Hematopoietic multipotent progenitor cell treated with erythropoietin and hydrocortisone succinate and interleukin-3 and kit ligand, for 8 days (in vitro differentiated cells): Measurements from ENCODE around the gene PRKCQ.
"Not testable (repeated sequence)": the region's sequence is repeated elsewhere in the genome, so short reads cannot be mapped to it uniquely, and the experiment has no call there.

Experiments
- DNase-seq: peaks from one replicate; pipeline ENCODE4 v3.0.0-alpha.2; 2015

PRKCQ gene

DNA sequence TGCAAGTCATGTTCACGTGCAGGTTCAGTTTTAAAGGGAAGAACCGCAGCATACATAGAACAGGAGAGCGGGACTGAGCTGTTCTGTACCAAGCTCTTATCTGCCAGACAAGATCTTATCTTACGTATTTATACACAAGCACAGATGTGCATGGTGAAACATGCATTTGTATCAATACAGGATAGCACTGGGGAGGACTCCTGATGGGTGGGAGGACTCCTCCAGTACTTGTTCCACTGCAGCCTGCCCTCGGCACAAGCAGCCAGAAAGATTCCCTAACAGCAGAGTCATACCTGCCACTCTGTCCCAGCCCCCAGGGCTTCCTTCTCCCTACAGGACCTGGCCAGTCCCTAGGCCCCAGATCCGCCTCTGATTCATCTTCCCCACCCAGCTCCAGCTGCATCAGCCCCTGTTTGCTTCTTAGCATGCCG is 13.2 kb upstream of the PRKCQ start:
- no peak for DNase-seq

GRCh38 chr10:6592080-6592479 is 12.0 kb upstream of the PRKCQ start:
- no peak for DNase-seq

DNA sequence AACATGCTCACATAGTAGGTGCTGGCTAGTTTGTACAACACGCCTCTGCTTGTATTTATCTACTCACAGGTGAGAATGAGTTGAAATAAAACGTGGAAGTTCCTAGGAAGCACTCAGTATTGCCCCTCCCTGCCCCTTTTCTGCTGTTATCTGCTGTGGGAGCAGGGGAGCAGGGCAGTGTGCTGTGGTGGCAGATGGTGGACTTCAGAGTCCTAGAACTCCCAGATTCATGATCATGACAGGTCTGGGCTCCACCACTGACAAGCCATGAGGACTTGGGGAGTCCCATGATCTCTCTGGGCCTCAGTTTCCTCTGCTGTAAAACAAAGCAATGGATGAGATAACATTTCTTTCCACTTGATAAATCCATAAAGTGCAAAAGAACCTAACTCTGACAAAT is 11.6 kb upstream of the PRKCQ start:
- no peak for DNase-seq

- no peak for DNase-seq
These were observed 10.0 kb upstream of the PRKCQ start for GRCh38 chr10:6590100-6590499.

GRCh38 chr10:6589287-6590094 is 9.4 kb upstream of the PRKCQ start:
- DNase-seq, result no peak

- no peak for DNase-seq
These were observed 8.8 kb upstream of the PRKCQ start for GRCh38 chr10:6588845-6589244.

- DNase-seq, result no peak
These were observed 8.0 kb upstream of the PRKCQ start for GRCh38 chr10:6588082-6588481.

- no peak for DNase-seq
These were observed 6.4 kb upstream of the PRKCQ start for GRCh38 chr10:6586501-6586900.

- peak; percentile 56 for DNase-seq
These were observed 3.4 kb upstream of the PRKCQ start for GRCh38 chr10:6583447-6583846.

GRCh38 chr10:6582913-6583312 is 2.8 kb upstream of the PRKCQ start:
- not testable (repeated sequence) for DNase-seq

DNA sequence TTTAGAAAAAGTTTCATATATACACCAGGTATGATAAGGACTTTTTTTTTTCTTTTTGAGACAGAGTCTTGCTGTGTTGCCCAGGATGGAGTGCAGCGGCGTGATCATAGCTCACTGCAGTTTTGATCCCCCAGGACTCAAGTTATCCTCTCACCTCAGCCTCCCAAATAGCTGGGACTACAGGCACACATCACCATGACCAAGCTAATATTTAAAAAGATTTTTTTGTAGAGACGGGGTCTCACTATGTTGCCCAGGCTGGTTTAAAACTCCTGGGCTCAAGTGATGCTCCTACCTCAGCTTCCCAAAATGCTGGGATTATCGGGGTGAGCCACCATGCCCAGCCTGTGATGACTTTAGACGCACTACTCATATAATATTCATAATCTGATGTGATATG is 2.2 kb upstream of the PRKCQ start:
- no peak for DNase-seq

DNA sequence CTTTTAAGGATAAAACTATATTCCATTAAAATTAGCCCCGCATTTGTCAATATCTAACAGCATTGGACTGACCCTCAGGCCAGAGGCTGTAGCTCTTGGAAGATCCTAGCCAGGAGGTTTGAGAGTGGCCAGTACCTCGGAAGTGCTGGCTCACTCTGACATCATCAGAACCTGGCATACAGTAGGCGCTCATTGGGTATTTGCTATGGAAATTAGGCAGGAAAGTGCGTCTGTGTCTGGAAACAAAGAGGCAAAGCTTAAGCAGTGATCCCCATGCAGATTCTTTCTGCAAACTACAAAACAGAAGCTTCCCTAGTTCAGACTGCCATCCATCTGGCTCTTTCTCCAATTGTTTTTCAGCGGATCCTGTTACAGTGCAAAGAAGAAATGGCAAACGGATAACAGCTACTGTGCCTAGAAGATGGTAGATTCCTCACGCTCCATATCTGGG is 1.7 kb upstream of the PRKCQ start:
- peak; percentile 44 for DNase-seq

DNA sequence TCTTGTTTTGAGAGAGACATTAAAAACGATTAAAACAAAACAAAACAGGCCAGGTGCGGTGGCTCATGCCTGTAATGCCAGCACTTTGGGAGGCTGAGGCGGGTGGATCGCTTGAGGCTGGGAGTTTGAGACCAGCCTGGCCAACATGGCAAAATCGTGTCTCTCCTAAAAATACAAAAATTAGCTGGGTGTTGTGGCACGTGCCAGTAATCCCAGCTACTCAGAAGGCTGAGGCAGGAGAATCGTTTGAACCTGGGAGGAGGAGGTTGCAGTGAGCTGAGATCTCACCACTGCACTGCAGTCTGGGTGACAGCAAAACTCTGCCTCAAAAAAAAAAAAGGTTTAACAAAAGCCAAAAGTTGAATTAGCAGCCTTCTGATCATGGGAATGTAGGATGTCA is 1.1 kb upstream of the PRKCQ start:
- DNase-seq, result peak; percentile 31

GRCh38 chr10:6580279-6581029 is 378 bp upstream of the PRKCQ start:
- peak; percentile 75 for DNase-seq

GRCh38 chr10:6579183-6579903 is 733 bp downstream of the PRKCQ start:
- peak; percentile 51 for DNase-seq

- peak; percentile 37 for DNase-seq
These were observed 1.3 kb downstream of the PRKCQ start for GRCh38 chr10:6578795-6579182.

- peak; percentile 34 for DNase-seq
These were observed 1.8 kb downstream of the PRKCQ start for GRCh38 chr10:6578251-6578771.

- DNase-seq, result no peak
These were observed 3.8 kb downstream of the PRKCQ start for GRCh38 chr10:6576326-6576725.

DNA sequence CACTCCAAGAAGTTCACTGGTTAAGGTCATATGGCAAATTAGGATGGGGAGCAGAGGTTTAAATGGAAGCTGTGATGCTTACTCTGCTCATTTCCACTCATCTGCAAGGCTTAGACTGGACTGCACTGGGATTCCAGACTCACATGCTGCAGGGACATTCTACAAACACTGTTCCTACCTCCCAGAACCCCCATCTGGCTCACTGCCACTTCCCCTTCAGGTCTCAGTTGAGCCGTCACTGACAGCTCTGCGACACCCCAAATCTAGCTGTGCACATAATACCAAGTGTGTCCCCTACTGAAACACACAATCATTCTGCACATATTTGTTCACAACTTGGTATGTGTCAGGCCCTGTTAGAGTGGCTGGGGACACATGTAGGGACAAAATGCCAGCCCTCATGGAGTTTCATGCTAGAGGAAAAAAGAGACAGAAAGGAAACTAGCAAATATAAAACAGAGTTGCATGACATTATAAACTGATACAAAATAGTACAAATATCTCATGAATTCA is 5.4 kb downstream of the PRKCQ start:
- DNase-seq, result peak; percentile 33

DNA sequence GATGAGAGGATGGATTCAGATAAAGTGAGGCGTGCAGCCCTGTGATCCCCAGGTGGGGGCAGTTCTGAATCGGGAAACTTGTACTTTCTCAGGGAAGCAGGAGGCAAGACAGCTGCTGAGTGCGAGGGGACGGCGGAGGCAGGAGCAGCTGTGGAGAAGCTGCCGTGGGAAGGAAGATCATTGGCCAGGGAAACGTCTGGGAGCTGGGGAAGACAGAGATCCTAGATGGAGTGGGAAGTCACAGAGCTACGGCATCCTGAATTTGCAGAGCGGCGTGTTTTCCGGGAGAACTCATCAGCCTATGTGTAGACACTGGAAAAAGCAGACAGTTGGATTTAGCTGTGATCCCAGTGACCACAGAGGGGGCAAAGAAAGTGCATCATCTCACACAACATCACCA is 9.2 kb downstream of the PRKCQ start:
- no peak for DNase-seq

GRCh38 chr10:6569259-6569658 is 10.8 kb downstream of the PRKCQ start:
- no peak for DNase-seq

GRCh38 chr10:6567884-6568283 is 12.2 kb downstream of the PRKCQ start:
- no peak for DNase-seq

GRCh38 chr10:6567203-6567703 is 12.8 kb downstream of the PRKCQ start:
- DNase-seq, result no peak
